ENCODE measurements around the gene HOXA1. TPM values are rescaled to one million over a fixed set of nuclear protein-coding genes. Genes with fewer than 3 reads are reported as not detected.

The HOXA1 gene
- total RNA-seq: 0.49 and 0.63 TPM in 2 replicates

DNA sequence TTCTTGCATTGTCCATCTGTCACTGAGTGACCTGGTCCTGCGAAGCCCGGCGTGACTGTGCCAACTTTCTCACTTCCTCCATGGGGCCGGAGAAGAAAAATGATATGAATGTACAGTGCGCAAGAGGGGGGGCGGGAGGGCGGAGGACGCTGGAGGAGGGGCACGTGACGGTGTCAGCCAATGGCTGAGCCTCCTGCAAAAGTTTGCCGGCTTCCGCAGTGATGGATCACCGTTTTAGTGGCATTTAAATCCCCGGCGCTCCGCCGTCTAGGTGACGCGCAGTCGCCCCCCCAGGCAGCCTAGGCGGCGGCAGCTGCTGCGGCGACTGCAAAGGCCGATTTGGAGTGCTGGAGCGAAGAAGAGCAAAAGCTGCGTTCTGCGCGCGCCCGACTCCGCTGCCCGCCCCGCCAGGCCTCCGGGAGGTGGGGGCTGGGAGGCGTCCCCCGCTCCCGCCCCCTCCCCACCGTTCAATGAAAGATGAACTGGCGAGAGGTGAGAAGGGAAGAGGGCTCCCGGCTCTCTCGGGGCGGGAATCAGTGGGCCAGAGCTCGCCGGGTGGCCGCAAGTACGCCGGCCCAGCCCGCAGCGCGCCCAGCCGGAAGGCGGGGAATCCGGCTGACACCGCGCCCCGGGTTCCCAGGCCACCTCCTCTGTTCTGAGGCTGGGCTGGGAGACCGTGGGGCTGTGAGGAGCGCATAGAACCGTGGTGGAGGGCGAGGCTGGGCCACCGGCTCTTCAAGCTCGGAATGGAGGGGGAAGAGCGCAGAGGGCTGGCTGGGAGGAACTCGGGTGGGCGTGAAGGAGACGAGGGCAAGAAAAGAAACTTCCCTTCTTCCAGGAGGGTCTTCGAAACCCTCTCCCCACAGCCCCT, at the start of gene HOXA1:
Gene HOXA1 (minus strand): TSS at position 104 of the 871 bp plus-strand sequence. CDS start 88 bp downstream, at position 16.

DNA sequence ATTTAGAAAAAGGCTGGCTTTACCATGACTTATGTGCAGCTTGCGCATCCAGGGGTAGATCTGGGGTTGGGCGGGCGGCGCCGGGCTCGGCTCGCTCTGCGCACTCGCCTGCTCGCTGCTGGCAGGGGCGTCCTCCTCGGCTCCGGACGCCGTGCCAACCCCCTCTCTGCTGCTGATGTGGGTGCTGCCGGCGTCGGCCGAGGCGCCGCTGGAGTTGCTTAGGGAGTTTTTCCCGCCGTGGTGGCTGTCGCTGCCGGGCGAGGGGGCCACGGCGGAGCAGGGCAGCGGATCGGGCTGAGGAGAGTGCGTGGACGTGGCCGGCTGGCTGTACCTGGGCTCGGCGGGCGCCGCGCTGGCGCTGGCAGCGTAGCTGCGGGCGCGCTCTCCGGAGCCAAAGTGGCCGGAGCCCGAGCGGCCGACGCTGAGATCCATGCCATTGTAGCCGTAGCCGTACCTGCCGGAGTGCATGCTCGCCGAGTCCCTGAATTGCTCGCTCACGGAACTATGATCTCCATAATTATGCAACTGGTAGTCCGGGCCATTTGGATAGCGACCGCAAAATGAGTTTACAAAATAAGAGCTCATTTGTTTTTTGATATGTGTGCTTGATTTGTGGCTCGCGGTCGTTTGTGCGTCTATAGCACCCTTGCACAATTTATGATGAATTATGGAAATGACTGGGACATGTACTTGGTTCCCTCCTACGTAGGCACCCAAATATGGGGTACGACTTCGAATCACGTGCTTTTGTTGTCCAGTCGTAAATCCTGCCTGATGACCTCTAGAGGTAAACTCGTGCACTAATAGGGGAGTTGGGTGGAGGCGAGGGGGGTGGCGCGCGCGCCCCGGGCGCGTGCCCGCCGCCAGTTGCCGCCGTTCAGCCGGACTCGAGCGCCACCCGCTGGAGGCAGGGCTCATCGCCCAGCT, 47.5 kb upstream of the HOXA1 start, which contains the start of gene HOXA5:
Gene HOXA5 (minus strand): TSS at position 659 of the 927 bp plus-strand sequence. CDS start 74 bp downstream, at position 585.

GRCh38 chr7:27130540-27131389, 35.0 kb upstream of the HOXA1 start, which contains the start of gene HOXA4:
HOXA4 (minus strand) TSS chr7:27130757; CDS start chr7:27130733, 24 bp downstream.

GRCh38 chr7:27102581-27103442, 7.0 kb upstream of the HOXA1 start, which contains the start of gene HOXA2:
HOXA2 (minus strand) TSS chr7:27102683; CDS start chr7:27102500, 183 bp downstream.

Other genes starting within 250 kb of the HOXA1 start
- gene SKAP2, start 231.4 kb downstream of the HOXA1 start, total RNA-seq: 9.9 and 25.1 TPM in 2 replicates
- gene HOXA2, start 6.7 kb upstream of the HOXA1 start, total RNA-seq: 0.44 and 0.49 TPM in 2 replicates
- gene HOXA4, start 34.8 kb upstream of the HOXA1 start, total RNA-seq: 0.16 and 0.57 TPM in 2 replicates
- gene HOXA5, start 47.7 kb upstream of the HOXA1 start, total RNA-seq: 7.4 and 8.3 TPM in 2 replicates
- 2.3 and 6.9 TPM in 2 replicates for gene HOXA6, start 51.8 kb upstream of the HOXA1 start, total RNA-seq
- gene HOXA3, start 56.6 kb upstream of the HOXA1 start, total RNA-seq: 0.97 and 2.3 TPM in 2 replicates
- 1.5 and 2.1 TPM in 2 replicates for gene HOXA7, start 60.7 kb upstream of the HOXA1 start, total RNA-seq
- gene HOXA9, start 69.5 kb upstream of the HOXA1 start, total RNA-seq: 5.0 and 5.7 TPM in 2 replicates
- 2.3 and 2.6 TPM in 2 replicates for gene HOXA10, start 78.3 kb upstream of the HOXA1 start, total RNA-seq
- gene HOXA11, start 89.2 kb upstream of the HOXA1 start, total RNA-seq: 0.31 and 0.49 TPM in 2 replicates
- gene HOXA13, start 104.1 kb upstream of the HOXA1 start, total RNA-seq: not detected in 2 replicates
- not detected in 2 replicates for gene EVX1, start 146.8 kb upstream of the HOXA1 start, total RNA-seq

Measured in bladder microvascular endothelial cell (primary cell).